Endodermal cell (in vitro differentiated cells): ENCODE measurements around the gene ACKR2. TPM values are rescaled to one million over a fixed set of nuclear protein-coding genes. Genes with fewer than 3 reads are reported as not detected.

Source experiments
- DNase-seq: peaks from one replicate; pipeline ENCODE4 v3.0.0-alpha.2; 2017
- H3K27ac ChIP-seq: 2 replicates; pipeline ENCODE4 v1.5.1; 2013; ENCODE audit warnings: mild to moderate bottlenecking, low read depth, low read length, moderate library complexity
- H3K27me3 ChIP-seq: 2 replicates; pipeline ENCODE4 v1.6.1; 2013; ENCODE audit warnings: mild to moderate bottlenecking, low read length, moderate library complexity; ENCODE audit not compliant: insufficient read depth, control insufficient read depth, poor library complexity, severe bottlenecking
- H3K36me3 ChIP-seq: 2 replicates; pipeline ENCODE4 v1.7.0; 2013; ENCODE audit warnings: mild to moderate bottlenecking, low read length, moderate library complexity; ENCODE audit not compliant: control insufficient read depth, insufficient read depth
- H3K4me1 ChIP-seq: one replicate; pipeline ENCODE4 v1.7.0; 2013; ENCODE audit warnings: low read length; ENCODE audit not compliant: control insufficient read depth, insufficient read depth
- H3K4me3 ChIP-seq: 2 replicates; pipeline ENCODE4 v1.5.1; 2013; ENCODE audit warnings: mild to moderate bottlenecking, low read length, moderate library complexity
- H3K9ac ChIP-seq: 2 replicates; pipeline ENCODE4 v1.6.1; 2013; ENCODE audit warnings: mild to moderate bottlenecking, low read length, moderate library complexity; ENCODE audit not compliant: poor library complexity, severe bottlenecking; ENCODE audit errors: extremely low read depth
- H3K9me3 ChIP-seq: 2 replicates; pipeline ENCODE4 v1.6.1; 2013; ENCODE audit warnings: mild to moderate bottlenecking, low read length, moderate library complexity; ENCODE audit not compliant: control insufficient read depth
- H3K27ac Mint-ChIP-seq: 2 replicates; pipeline ENCODE4 v1.8.0; 2020; ENCODE audit warnings: mixed read lengths
- H3K27me3 Mint-ChIP-seq: 2 replicates; pipeline ENCODE4 v1.8.0; 2021; ENCODE audit warnings: mild to moderate bottlenecking, mixed read lengths; ENCODE audit not compliant: insufficient read depth
- H3K36me3 Mint-ChIP-seq: 2 replicates; pipeline ENCODE4 v1.8.0; 2020; ENCODE audit warnings: low read depth, mixed read lengths
- H3K4me1 Mint-ChIP-seq: 2 replicates; pipeline ENCODE4 v1.8.0; 2020; ENCODE audit warnings: mixed read lengths
- H3K4me3 Mint-ChIP-seq: 2 replicates; pipeline ENCODE4 v1.8.0; 2020; ENCODE audit warnings: mild to moderate bottlenecking, moderate library complexity, mixed read lengths
- H3K9me3 Mint-ChIP-seq: 2 replicates; pipeline ENCODE4 v1.8.0; 2020; ENCODE audit warnings: mild to moderate bottlenecking, mixed read lengths
- CTCF ChIP-seq: fragments of 200-600 bp; sonication (generic); conservative IDR thresholded peaks from 2 replicates; pipeline ENCODE4 v1.5.0; 2021; ENCODE audit warnings: antibody characterized with exemption, mild to moderate bottlenecking
- WGBS, 2 experiments: methylation state at CpG; one replicate each; pipeline versions ENCODE4 v1.1.5 to v1.1.7; 2013; ENCODE audit warnings: missing lambda C conversion rate in 2 of 2, mixed read lengths in 1 of 2; ENCODE audit not compliant: insufficient coverage in 1 of 2, insufficient read length in 1 of 2; 5-methylcytosine and 5-hydroxymethylcytosine counted together
- total RNA-seq, 2 donors: library from RNA; stranded (reverse); fragmentation: NEBNext Ultra II Directional in 1 of 2; extraction: Animal tissue kit (Norgen Biotek cat#: 25700) in 1 of 2; gene quantifications; 2 replicates in 1 of 2; 3 replicates in 1 of 2; pipeline ENCODE4 v1.2.1, GENCODE V29; 2021

ACKR2 gene
- total RNA-seq, 2 donors from 2014 or later: 1.1 TPM

GRCh38 chr3:42855219-42855546 is 45.9 kb downstream of the ACKR2 start:
- H3K27ac Mint-ChIP-seq: no peak overlapping the region
- peaks cover 2% of the 10 kb centered on the region for H3K27me3 Mint-ChIP-seq

DNA sequence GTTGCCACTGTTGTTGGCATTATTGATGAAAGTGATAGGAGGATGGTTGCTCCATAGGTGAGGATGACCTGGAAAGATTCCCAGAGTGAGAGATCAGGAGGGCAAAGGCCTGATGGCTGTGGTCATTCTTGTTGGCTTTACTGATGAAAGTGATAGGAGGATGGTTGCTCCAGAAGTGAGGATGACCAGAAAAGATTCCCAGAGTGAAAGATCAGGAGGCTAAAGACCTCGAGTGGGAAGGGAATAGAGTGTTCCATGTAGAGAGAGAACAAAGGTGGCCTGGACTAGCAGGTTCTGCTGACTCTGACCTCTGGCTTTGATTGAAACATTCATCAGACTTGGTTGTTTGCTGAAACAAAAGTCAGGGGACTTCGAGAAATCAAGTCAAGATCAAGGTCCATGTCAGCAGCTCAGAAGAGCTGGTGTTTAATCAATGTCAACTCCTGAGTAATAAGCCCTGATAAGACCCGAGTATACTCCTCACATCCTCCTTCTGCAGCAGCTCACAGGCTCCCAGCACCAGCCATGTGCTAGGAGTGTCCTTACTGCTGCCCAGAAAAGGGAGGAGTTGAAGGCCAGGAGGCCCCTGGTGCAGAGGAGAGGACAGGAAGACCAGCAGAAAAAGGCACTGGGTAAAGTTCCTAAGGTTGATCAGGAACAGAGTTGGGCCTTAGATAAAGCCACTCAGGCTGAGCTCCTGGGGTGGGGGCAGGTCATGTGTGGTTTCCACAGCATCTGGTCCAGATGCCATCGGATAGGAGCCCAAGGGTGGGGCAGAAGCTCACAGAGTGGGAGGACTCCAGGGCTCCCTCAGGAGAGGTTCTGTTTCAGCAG is 46.5 kb downstream of the ACKR2 start:
- TF ChIP-seq CTCF: no peak
- Histone ChIP-seq H3K9ac (no peak overlapping the region), H3K4me1 (no peaks in the 10 kb centered on the region), H3K36me3 (no peaks in the 10 kb centered on the region), H3K27ac (no peak overlapping the region), H3K27me3 (no peaks in the 10 kb centered on the region), H3K4me3 (no peak overlapping the region), H3K9me3 (no peaks in the 10 kb centered on the region)
- 89 to 91% methylated on average over 2 to 4 of the region's 4 CpGs for WGBS, 2 experiments
- H3K27ac Mint-ChIP-seq: no peak overlapping the region
- no peaks in the 10 kb centered on the region for H3K4me1 Mint-ChIP-seq
- no peaks in the 10 kb centered on the region for H3K9me3 Mint-ChIP-seq
- H3K4me3 Mint-ChIP-seq: no peak overlapping the region
- H3K27me3 Mint-ChIP-seq: peaks cover 7% of the 10 kb centered on the region
- DNase-seq: no peak
- H3K36me3 Mint-ChIP-seq: no peaks in the 10 kb centered on the region

More at GRCh38 chr3:42855219-42855546, 45.9 kb downstream of the ACKR2 start:
- Mint-ChIP-seq H3K4me3 (no peak overlapping the region), H3K9me3 (no peaks in the 10 kb centered on the region), H3K36me3 (no peaks in the 10 kb centered on the region), H3K4me1 (no peaks in the 10 kb centered on the region)
- TF ChIP-seq CTCF: no peak
- H3K9me3 ChIP-seq: no peaks in the 10 kb centered on the region
- DNase-seq: no peak
- no peak overlapping the region for H3K27ac ChIP-seq
- H3K4me1 ChIP-seq: no peaks in the 10 kb centered on the region
- H3K4me3 ChIP-seq: no peak overlapping the region
- H3K9ac ChIP-seq: no peak overlapping the region
- no peaks in the 10 kb centered on the region for H3K27me3 ChIP-seq
- H3K36me3 ChIP-seq: no peaks in the 10 kb centered on the region

GRCh38 chr3:42856544-42856943 is 47.3 kb downstream of the ACKR2 start:
- Histone ChIP-seq H3K9ac (no peak overlapping the region), H3K9me3 (no peaks in the 10 kb centered on the region), H3K27ac (no peak overlapping the region), H3K4me1 (no peaks in the 10 kb centered on the region), H3K4me3 (no peak overlapping the region), H3K27me3 (no peaks in the 10 kb centered on the region), H3K36me3 (no peaks in the 10 kb centered on the region)
- Mint-ChIP-seq H3K27me3 (peaks cover 10% of the 10 kb centered on the region), H3K4me1 (no peaks in the 10 kb centered on the region), H3K9me3 (no peaks in the 10 kb centered on the region), H3K27ac (no peak overlapping the region), H3K36me3 (no peaks in the 10 kb centered on the region), H3K4me3 (no peak overlapping the region)
- TF ChIP-seq CTCF: no peak
- DNase-seq: no peak
- 93 to 97% methylated on average over 3 of the region's 3 CpGs for WGBS, 2 experiments
